GM12892 (cell line): Measurements from ENCODE around the gene ITGA7.

Source experiments
- POLR2A ChIP-seq: IDR thresholded peaks from 2 replicates; pipeline ENCODE4 v1.6.1; 2011; ENCODE audit warnings: low read depth, low read length, control low read depth
- POLR2AphosphoS5 ChIP-seq: IDR thresholded peaks from 2 replicates; pipeline ENCODE4 v1.6.1; 2011; ENCODE audit warnings: low read depth, low read length, control low read depth
- TAF1 ChIP-seq: IDR thresholded peaks from 2 replicates; pipeline ENCODE4 v1.6.1; 2011; ENCODE audit warnings: low read depth, mild to moderate bottlenecking, control low read depth, low read length, borderline replicate concordance

GRCh38 chr12:55679691-55680090 is 28.0 kb downstream of the ITGA7 start:
- TF ChIP-seq POLR2A = no peak
- no peak for TF ChIP-seq TAF1
- TF ChIP-seq POLR2AphosphoS5 = no peak
